ENCODE measurements around the gene CALN1. TPM values are rescaled to one million over a fixed set of nuclear protein-coding genes. Genes with fewer than 3 reads are reported as not detected.
"Not testable (repeated sequence)": the region's sequence is repeated elsewhere in the genome, so short reads cannot be mapped to it uniquely, and the experiment has no call there.

Gene CALN1
- total and polyA plus RNA-seq, 9 of the 15 experiments (the other 6 are each of a cell fraction or from before 2014, with no cell fraction given), result 1.4 to 7.5 (median 3.3) TPM

DNA sequence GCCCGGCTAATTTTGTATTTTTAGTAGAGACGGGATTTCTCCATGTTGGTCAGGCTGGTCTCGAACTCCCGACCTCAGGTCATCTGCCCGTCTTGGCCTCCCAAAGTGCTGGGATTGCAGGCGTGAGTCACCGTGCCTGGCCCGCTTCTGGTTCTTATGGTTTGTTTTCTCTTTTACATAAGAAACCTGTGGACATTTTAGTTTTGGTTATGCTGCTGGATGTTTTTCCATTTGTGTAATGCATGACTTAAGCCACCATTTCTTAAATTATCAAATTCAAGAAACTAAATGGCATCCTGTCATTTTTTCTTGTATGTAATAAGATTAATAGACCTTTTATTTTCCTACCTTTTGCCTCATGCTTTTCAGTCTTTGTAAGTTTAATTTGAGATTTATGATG lies 589.7 kb downstream of the CALN1 start:
- H3K79me2 ChIP-seq (ENCODE audit: control insufficient read depth, insufficient read depth, low read length); H3K27ac ChIP-seq (ENCODE audit: extremely low read depth, low read depth, low read length); POLR2A ChIA-PET; intact Hi-C loops (cut with micrococcal nuclease); H3K4me1 ChIP-seq (replicated peaks in 1 of 2; ENCODE audit: control insufficient read depth in 2 of 2, insufficient read depth in 2 of 2, low read length in 2 of 2); H3K4me2 ChIP-seq (ENCODE audit: insufficient read depth, low read length); H3K9me1 ChIP-seq (ENCODE audit: control insufficient read depth, insufficient read depth, low read length); H2AFZ ChIP-seq (ENCODE audit: low read depth, low read length); BruUV-seq (replicated peaks); H3K27me3 ChIP-seq (ENCODE audit: control insufficient read depth in 2 of 2, insufficient read depth in 2 of 2, low read length in 2 of 2); ATAC-seq; H3K4me3 ChIP-seq; H3K36me3 ChIP-seq (ENCODE audit: control insufficient read depth, insufficient read depth, low read length); H3K9me3 ChIP-seq (replicated peaks; ENCODE audit: control insufficient read depth, insufficient read depth, low read depth, low read length); H4K20me1 ChIP-seq (replicated peaks; ENCODE audit: control insufficient read depth, insufficient read depth, low read length); DNase-seq (ENCODE audit: extremely low read depth in 1 of 4, low spot score in 3 of 4); H3K9ac ChIP-seq (ENCODE audit: insufficient read depth in 1 of 2, low read depth in 2 of 2, low read length in 2 of 2); in situ Hi-C loops (cut with MboI); CTCF ChIA-PET (ENCODE audit: low intra/inter-chr PET ratio); FAIRE-seq: not testable (repeated sequence)
- 6% methylated on average over 8 of the region's 8 CpGs for WGBS (ENCODE audit: insufficient coverage, low coverage, missing lambda C conversion rate)

DNA sequence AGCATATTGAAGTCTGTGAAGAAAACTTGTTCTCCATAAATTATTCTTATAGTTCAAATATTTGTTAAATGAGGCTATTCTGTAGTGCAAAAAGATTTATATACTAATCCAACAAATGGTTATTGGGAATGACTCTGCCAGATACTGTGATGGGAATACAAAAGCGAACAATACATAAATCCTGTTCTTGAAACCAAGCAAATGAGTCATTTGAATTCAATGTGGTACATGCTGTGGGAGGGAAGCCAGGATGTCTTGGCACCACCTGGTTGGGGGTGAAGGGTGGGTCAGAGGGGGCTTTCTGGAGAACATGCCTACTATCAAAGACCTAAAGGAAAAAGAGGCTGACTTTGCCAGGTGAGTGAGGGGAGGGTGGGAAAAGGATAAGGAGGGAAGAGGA lies 594.2 kb downstream of the CALN1 start:
- no peak for FAIRE-seq
- Histone ChIP-seq H3K36me3 (ENCODE audit: control insufficient read depth, insufficient read depth, low read length) (no peaks in the 10 kb centered on the region), H3K27ac (ENCODE audit: extremely low read depth, low read depth, low read length) (no peak overlapping the region), H3K79me2 (ENCODE audit: control insufficient read depth, insufficient read depth, low read length) (no peaks in the 10 kb centered on the region), H4K20me1 (replicated peaks; ENCODE audit: control insufficient read depth, insufficient read depth, low read length) (no peaks in the 10 kb centered on the region), H3K4me1 (replicated peaks in 1 of 2; ENCODE audit: control insufficient read depth in 2 of 2, insufficient read depth in 2 of 2, low read length in 2 of 2) (no peaks in the 10 kb centered on the region), H2AFZ (ENCODE audit: low read depth, low read length) (no peak overlapping the region), H3K4me2 (ENCODE audit: insufficient read depth, low read length) (no peak overlapping the region), H3K4me3 (no peak overlapping the region), H3K9me3 (replicated peaks; ENCODE audit: control insufficient read depth, insufficient read depth, low read depth, low read length) (no peaks in the 10 kb centered on the region), H3K9me1 (ENCODE audit: control insufficient read depth, insufficient read depth, low read length) (no peaks in the 10 kb centered on the region), H3K9ac (ENCODE audit: insufficient read depth in 1 of 2, low read depth in 2 of 2, low read length in 2 of 2) (no peak overlapping the region), H3K27me3 (ENCODE audit: control insufficient read depth in 2 of 2, insufficient read depth in 2 of 2, low read length in 2 of 2) (peaks cover 0 to 7% of the 10 kb centered on the region in 2 experiments; a peak in 1 of 5 replicates)
- ATAC-seq, result no peak
- ChIA-PET CTCF (ENCODE audit: low intra/inter-chr PET ratio) (interaction anchor here (0.5 kb wide), 1 partner anchor 764 kb away, joined by 3 read pairs; no protein-coding TSS in a partner anchor), POLR2A (no interaction called here)
- intact Hi-C loops (cut with micrococcal nuclease), result no loop called here
- no TSS peak for BruUV-seq (replicated peaks)
- in situ Hi-C loops (cut with MboI), result no loop called here
- 0% methylated on average over 1 of the region's 1 CpG for WGBS (ENCODE audit: insufficient coverage, low coverage, missing lambda C conversion rate)
- no peak for DNase-seq (ENCODE audit: extremely low read depth in 1 of 4, low spot score in 3 of 4)
- TF ChIP-seq CTBP1 (IDR thresholded peaks at IDR 0.05; ENCODE audit: borderline replicate concordance), result no peak
- no peak for TF ChIP-seq CEBPB (tag; IDR thresholded peaks at IDR 0.05)
- no peak for TF ChIP-seq PTBP1 (IDR thresholded peaks at IDR 0.05; ENCODE audit: low read depth, low read length)
- no peak for TF ChIP-seq GATA2 (CRISPR knock-in tag; IDR thresholded peaks at IDR 0.05)
- no peak for TF ChIP-seq SPI1 (IDR thresholded peaks at IDR 0.05; ENCODE audit: borderline replicate concordance, low read depth, low read length)
- no peak for TF ChIP-seq PHB2 (IDR thresholded peaks at IDR 0.05; ENCODE audit: low read depth)
- TF ChIP-seq, protein P1, sequence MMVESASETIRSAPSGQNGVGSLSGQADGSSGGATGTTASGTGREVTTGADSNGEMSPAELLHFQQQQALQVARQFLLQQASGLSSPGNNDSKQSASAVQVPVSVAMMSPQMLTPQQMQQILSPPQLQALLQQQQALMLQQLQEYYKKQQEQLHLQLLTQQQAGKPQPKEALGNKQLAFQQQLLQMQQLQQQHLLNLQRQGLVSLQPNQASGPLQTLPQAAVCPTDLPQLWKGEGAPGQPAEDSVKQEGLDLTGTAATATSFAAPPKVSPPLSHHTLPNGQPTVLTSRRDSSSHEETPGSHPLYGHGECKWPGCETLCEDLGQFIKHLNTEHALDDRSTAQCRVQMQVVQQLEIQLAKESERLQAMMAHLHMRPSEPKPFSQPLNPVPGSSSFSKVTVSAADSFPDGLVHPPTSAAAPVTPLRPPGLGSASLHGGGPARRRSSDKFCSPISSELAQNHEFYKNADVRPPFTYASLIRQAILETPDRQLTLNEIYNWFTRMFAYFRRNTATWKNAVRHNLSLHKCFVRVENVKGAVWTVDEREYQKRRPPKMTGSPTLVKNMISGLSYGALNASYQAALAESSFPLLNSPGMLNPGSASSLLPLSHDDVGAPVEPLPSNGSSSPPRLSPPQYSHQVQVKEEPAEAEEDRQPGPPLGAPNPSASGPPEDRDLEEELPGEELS (CRISPR knock-in tag; IDR thresholded peaks at IDR 0.05; ENCODE audit: borderline replicate concordance), result no peak
- no peak for TF ChIP-seq RFX5 (IDR thresholded peaks at IDR 0.05; ENCODE audit: low read depth, low read length)
- TF ChIP-seq, protein P2, sequence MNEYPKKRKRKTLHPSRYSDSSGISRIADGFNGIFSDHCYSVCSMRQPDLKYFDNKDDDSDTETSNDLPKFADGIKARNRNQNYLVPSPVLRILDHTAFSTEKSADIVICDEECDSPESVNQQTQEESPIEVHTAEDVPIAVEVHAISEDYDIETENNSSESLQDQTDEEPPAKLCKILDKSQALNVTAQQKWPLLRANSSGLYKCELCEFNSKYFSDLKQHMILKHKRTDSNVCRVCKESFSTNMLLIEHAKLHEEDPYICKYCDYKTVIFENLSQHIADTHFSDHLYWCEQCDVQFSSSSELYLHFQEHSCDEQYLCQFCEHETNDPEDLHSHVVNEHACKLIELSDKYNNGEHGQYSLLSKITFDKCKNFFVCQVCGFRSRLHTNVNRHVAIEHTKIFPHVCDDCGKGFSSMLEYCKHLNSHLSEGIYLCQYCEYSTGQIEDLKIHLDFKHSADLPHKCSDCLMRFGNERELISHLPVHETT (CRISPR knock-in tag; conservative IDR thresholded peaks at IDR 0.05 in 1 of 2, IDR thresholded peaks at IDR 0.05 in 1 of 2), result no peak
- no peak for TF ChIP-seq PRPF4 (IDR thresholded peaks at IDR 0.05; ENCODE audit: insufficient read depth, low read depth, low read length, poor library complexity, severe bottlenecking)
- no peak for TF ChIP-seq PHTF2 (CRISPR knock-in tag; IDR thresholded peaks at IDR 0.05)
- no peak for TF ChIP-seq ZNF274 (IDR thresholded peaks at IDR 0.05; ENCODE audit: borderline replicate concordance, low read depth, low read length)
- no peak for TF ChIP-seq STAT5A (IDR thresholded peaks at IDR 0.05; ENCODE audit: borderline replicate concordance, low read length)
- TF ChIP-seq ELF1 (tag; IDR thresholded peaks at IDR 0.05), result no peak
